ENCODE data around the gene PDIA6. TPM values are rescaled to one million over a fixed set of nuclear protein-coding genes. Genes with fewer than 3 reads are reported as not detected.

PDIA6 gene
- total RNA-seq, 1 donor from 2014 or later, result 109 TPM

GRCh38 chr2:10798783-10799182 is 13.8 kb downstream of the PDIA6 start:
- no peak for DNase-seq
- CTCF ChIA-PET, result no interaction called here
- Mint-ChIP-seq H3K9me3 (no peaks in the 10 kb centered on the region), H3K27ac (no peak overlapping the region), H3K4me3 (no peak overlapping the region), H3K4me1 (peaks cover 12% of the 10 kb centered on the region), H3K36me3 (ENCODE audit: low read depth) (peaks cover 78% of the 10 kb centered on the region), H3K27me3 (no peaks in the 10 kb centered on the region)
- TF ChIP-seq CTCF (IDR thresholded peaks at IDR 0.05), result no peak
- POLR2A ChIA-PET, result no interaction called here
- no peak for ATAC-seq (ENCODE audit: low read depth)
- intact Hi-C loops (cut with micrococcal nuclease), result no loop called here

- Mint-ChIP-seq H3K27me3 (no peaks in the 10 kb centered on the region), H3K4me1 (peaks cover 7% of the 10 kb centered on the region), H3K36me3 (ENCODE audit: low read depth) (peaks cover 81% of the 10 kb centered on the region), H3K4me3 (no peak overlapping the region), H3K9me3 (no peaks in the 10 kb centered on the region), H3K27ac (no peak overlapping the region)
- TF ChIP-seq CTCF (IDR thresholded peaks at IDR 0.05), result no peak
- DNase-seq (no peak), ATAC-seq (ENCODE audit: low read depth) (no peak)
- POLR2A ChIA-PET, result no interaction called here
- CTCF ChIA-PET, result no interaction called here
- intact Hi-C loops (cut with micrococcal nuclease), result no loop called here
Measured at GRCh38 chr2:10796703-10797102, 15.9 kb downstream of the PDIA6 start.

GRCh38 chr2:10795508-10796046 is 17.0 kb downstream of the PDIA6 start:
- CTCF ChIA-PET, result no interaction called here
- POLR2A ChIA-PET, result no interaction called here
- H3K4me3 Mint-ChIP-seq, result no peak overlapping the region
- no peak for TF ChIP-seq CTCF (IDR thresholded peaks at IDR 0.05)
- ATAC-seq (ENCODE audit: low read depth) (no peak), DNase-seq (no peak)
- peaks cover 81% of the 10 kb centered on the region for H3K36me3 Mint-ChIP-seq (ENCODE audit: low read depth)
- peaks cover 9% of the 10 kb centered on the region for H3K4me1 Mint-ChIP-seq
- H3K9me3 Mint-ChIP-seq, result no peaks in the 10 kb centered on the region
- intact Hi-C loops (cut with micrococcal nuclease), result no loop called here
- no peak overlapping the region for H3K27ac Mint-ChIP-seq
- no peaks in the 10 kb centered on the region for H3K27me3 Mint-ChIP-seq

GRCh38 chr2:10794876-10795275 is 17.7 kb downstream of the PDIA6 start:
- ATAC-seq (ENCODE audit: low read depth) (no peak), DNase-seq (no peak)
- no peak overlapping the region for H3K4me3 Mint-ChIP-seq
- H3K4me1 Mint-ChIP-seq, result peaks cover 9% of the 10 kb centered on the region
- no peaks in the 10 kb centered on the region for H3K9me3 Mint-ChIP-seq
- H3K27me3 Mint-ChIP-seq, result no peaks in the 10 kb centered on the region
- intact Hi-C loops (cut with micrococcal nuclease), result loop anchor here (5.0 kb wide), 1 partner anchor 48 kb away; no protein-coding TSS in a partner anchor
- no peak for TF ChIP-seq CTCF (IDR thresholded peaks at IDR 0.05)
- POLR2A ChIA-PET, result no interaction called here
- CTCF ChIA-PET, result no interaction called here
- peak overlapping the region; percentile 41 for H3K27ac Mint-ChIP-seq
- peaks cover 86% of the 10 kb centered on the region for H3K36me3 Mint-ChIP-seq (ENCODE audit: low read depth)

GRCh38 chr2:10793816-10794215 is 18.8 kb downstream of the PDIA6 start:
- TF ChIP-seq CTCF (IDR thresholded peaks at IDR 0.05), result no peak

More at GRCh38 chr2:10793816-10794215, 18.8 kb downstream of the PDIA6 start:
- Mint-ChIP-seq H3K36me3 (ENCODE audit: low read depth) (peaks cover 88% of the 10 kb centered on the region), H3K27ac (no peak overlapping the region), H3K4me3 (no peak overlapping the region), H3K9me3 (no peaks in the 10 kb centered on the region), H3K27me3 (no peaks in the 10 kb centered on the region), H3K4me1 (peaks cover 5% of the 10 kb centered on the region)
- ChIA-PET POLR2A (interaction anchor here (0.7 kb wide), 1 partner anchor 711 kb away, joined by 3 read pairs; no protein-coding TSS in a partner anchor), CTCF (no interaction called here)
- DNase-seq, result no peak
- no peak for ATAC-seq (ENCODE audit: low read depth)
- intact Hi-C loops (cut with micrococcal nuclease), result loop anchor here (5.0 kb wide), 1 partner anchor 47 kb away; no protein-coding TSS in a partner anchor

All from activated B cell treated with CpG ODN at 0.5 μM for 24 hours (primary cell).